Medulla oblongata (tissue), 1 donor: Measurements from ENCODE around the gene SMARCC1.

Source experiments
- DNase-seq: peaks from one replicate; pipeline ENCODE4 v3.0.0-alpha.2; 2015; ENCODE audit errors: extremely low spot score

Gene SMARCC1

DNA sequence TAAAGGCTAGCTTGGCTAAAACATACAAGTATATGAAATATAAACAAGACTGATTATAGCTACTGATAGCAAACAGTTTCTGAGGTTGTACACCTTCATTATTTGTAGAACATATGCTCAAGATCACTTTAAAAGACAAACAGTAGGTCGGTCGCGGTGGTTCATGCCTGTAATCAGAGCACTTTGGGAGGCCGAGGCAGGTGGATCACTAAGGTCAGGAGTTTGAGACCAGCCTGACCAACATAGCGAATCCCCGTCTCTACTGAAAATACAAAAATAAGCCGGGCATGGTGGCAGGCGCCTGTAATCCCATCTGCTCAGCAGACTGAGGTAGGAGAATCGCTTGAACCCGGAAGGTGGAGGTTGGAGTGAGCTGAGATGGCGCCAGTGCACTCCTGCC is 80.3 kb downstream of the SMARCC1 start:
- DNase-seq = no peak

- DNase-seq = no peak
Observed at GRCh38 chr3:47692158-47692557, 89.5 kb downstream of the SMARCC1 start.

- DNase-seq = no peak
Observed at GRCh38 chr3:47688488-47688887, 93.2 kb downstream of the SMARCC1 start.

- DNase-seq = no peak
Observed at GRCh38 chr3:47685037-47685436, 96.7 kb downstream of the SMARCC1 start.

- peak; percentile 64 for DNase-seq
Observed at GRCh38 chr3:47681016-47681415, 100.7 kb downstream of the SMARCC1 start.

DNA sequence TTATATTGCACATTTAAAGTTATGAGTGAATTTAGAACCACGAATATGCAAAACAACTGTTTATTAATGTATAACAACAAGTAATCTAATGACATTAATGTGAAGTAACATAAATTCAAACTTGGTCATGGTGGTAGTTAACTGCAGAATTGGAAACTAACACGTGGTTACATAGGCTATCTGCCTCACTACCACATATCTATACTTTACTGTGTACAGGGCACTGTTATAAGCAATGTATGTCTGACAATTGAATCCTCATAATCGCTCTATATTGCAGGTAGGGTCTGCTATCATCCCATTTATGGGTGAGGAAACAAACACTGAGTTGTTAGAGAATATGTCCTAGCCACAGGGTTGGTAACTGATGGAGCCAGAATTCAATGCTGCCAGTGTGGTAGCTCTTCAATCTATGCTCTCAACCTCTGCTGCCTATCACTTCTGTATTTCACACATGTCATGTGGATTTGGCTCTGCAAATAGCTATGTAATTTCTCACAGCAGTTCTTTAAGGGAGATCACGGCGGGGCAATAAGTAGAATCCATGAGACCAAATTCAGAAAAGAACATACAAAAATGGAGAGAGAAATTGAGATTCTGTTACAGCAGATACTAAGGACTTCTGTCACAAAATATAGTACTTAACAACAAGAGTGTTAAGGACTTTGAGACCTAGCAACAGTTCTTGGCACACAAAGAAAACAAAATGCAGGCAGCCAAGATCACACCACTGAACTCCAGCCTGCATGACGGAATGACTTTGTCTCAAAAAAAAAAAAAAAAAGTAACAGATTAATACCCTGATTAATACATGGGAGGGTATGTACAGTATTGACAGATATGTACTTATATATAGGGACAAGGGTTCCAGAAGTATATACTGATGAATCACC is 103.0 kb downstream of the SMARCC1 start:
- no peak for DNase-seq

DNA sequence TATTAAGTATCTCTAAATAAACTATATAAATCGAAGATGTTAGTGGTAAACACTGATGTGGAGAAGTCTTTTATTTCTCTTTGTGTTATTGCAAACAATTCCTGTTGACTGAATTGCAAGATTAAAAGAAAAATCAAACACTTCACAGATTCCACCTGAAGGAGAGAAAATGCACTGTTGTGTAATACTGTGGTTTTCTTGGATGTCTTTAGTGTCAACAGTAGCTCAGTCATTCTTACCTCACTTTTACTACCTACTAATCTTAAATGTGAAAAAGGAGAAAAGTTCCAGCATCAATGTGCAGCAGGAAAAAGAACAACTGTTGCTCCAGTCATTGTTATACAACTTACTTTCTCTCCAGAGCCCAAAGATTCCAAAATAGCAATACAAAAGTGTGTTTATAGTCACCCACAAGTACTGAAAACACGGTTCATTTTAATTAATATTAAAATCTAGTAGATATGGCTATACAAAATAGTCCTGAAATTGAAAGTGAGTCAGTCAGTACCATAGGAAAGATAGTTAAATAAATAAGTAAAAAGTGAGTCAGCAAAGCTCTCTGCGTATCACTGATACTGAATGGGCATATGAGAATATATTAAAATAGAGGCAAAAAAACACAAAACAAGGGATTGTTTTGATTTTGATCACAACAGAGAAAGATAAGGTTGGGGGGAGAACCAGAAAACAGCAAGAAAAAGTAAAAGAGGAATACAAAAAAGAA is 112.5 kb downstream of the SMARCC1 start:
- DNase-seq = no peak

GRCh38 chr3:47666118-47666517 is 115.6 kb downstream of the SMARCC1 start:
- DNase-seq = no peak

DNA sequence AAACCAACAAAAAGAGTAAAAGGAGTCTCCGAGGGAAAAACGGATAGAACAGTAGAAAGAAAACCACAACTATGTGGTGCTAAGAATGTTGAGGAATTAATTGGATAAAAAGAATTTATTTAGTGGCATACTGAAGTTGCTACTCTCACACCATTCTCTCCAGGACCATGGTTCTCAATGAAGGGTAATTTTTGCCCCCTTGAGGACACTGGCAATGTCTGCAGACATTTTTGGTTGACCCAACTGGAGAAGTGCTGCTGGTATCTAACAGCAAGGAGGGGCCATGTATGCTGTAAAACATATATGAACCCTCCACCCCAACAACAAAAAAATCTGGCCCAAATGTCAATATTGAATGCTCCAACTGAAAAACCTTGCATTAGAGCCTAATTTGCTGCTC is 117.2 kb downstream of the SMARCC1 start:
- DNase-seq = peak; percentile 42

GRCh38 chr3:47663630-47664240 is 118.0 kb downstream of the SMARCC1 start:
- no peak for DNase-seq

GRCh38 chr3:47661121-47661752 is 120.5 kb downstream of the SMARCC1 start:
- DNase-seq = no peak

DNA sequence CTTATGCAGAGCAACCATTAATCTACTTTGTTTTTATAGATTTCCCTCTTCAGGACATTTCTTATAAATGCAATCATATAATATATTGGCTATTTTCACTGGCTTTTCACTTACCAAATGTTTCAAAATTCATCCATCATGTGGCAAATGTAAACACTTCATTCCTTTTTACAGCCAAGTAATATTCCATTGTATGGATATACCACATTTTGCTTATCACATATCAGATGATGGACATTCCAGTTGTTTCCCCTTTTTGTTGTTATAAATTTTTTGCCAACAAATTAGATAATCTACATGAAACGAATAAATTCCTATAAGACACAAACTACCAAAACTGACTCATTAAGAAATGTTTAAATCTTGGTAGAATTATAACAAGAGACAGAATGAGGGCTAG is 123.2 kb downstream of the SMARCC1 start:
- DNase-seq = no peak

DNA sequence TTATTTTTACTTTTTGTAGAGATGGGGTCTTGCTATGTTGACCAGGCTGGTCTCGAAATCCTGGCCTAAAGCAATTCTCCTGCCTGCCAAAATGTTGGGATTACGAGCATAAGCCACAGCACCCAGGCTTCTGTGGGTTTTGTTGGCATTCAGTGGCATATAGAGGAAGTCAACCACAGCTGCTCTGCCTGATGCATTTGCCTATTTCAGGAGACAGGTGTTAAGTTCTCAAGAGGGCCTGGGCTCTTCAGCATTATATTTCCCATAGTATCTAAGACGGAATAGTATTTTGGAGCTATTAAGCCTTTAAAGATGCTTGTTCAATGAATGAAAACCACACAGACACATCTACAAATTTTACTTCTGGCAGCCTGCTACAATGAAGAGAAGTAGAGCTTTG is 129.6 kb downstream of the SMARCC1 start:
- no peak for DNase-seq

DNA sequence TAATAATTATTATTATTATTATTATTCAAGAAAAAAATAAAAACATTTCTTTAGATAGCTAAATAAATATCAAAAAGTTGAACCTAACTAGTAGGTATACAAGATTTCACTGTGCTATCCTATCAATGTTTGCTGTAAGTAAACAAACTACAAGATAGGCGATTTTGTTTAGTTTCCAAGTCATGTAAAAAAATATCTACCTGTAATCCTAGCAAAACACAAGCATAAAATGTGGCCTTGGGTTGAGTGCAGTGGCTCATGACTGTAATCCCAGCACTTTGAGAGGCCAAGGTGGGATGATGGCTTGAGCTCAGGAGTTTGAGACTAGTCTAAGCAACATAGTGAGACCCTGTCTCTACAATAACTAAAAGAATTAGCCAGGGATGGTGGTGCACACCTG is 131.4 kb downstream of the SMARCC1 start:
- no peak for DNase-seq

DNA sequence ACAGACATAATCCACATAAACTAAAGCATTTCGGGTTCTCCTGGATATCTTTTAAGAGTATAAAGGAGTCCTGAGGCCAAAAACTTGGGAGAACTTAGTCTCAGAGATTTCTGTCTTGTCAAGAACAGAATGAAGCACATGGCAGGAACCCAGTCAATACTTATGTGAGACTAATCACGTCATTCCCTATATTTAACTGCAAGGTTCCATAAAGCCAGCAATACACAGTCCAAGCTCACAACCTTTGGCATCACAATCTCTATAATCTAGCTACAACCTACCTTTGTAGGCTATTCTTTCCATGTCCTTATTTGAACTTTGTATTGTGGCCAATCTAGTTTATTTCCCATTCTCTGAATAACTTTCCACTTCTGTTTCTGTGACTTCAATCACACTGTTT is 134.1 kb downstream of the SMARCC1 start:
- no peak for DNase-seq

GRCh38 chr3:47646362-47646761 is 135.3 kb downstream of the SMARCC1 start:
- no peak for DNase-seq

GRCh38 chr3:47645551-47645950 is 136.1 kb downstream of the SMARCC1 start:
- no peak for DNase-seq

- DNase-seq = no peak
Observed at GRCh38 chr3:47643092-47643491, 138.6 kb downstream of the SMARCC1 start.

GRCh38 chr3:47641739-47642138 is 140.0 kb downstream of the SMARCC1 start:
- DNase-seq = no peak

- no peak for DNase-seq
Observed at GRCh38 chr3:47636921-47637320, 144.8 kb downstream of the SMARCC1 start.

DNA sequence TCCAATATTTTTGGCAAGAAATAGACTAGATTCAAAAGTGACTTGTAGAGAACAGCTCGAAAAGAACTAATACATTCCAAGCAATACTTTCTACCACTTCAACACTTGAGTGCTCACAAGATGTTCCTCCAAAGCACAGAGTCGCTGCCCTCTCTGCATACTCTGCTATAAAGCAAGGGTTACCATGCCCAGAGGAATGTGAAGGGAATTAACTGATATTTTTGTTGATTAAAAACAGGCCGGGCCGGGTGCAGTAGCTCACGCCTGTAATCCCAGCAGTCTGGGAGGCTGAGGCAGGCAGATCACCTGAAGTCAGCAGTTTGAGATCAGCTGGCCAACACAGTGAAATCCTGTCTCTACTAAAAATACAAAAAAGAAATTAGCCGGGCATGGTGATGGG is 145.5 kb downstream of the SMARCC1 start:
- no peak for DNase-seq

DNA sequence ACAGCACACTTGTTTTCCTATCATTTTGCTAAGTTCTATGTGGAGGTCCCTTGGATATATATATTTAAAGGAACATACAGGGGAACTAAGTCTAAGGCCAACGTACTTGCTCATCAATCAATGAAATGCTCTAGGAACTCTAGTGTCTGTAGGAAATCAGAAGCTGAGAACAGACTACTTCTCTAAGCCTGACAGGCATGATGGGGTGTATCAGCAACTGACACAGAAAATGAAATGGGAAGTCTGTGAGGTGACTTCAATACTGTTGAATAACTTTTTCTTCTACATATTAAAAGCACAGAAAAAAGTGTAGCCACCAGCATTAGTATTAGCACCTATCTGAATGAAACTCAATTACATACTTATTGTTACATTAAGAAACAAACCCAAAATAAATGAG is 146.2 kb downstream of the SMARCC1 start:
- DNase-seq = peak; percentile 15
